OCI-LY3 (cell line): ENCODE data around the gene KCNH2.

Experiments used
- EZH2phosphoT487 ChIP-seq: fragments of 200-600 bp; shearing (Covaris generic); IDR thresholded peaks from 2 replicates; pipeline ENCODE4 v1.6.1; 2018; ENCODE audit warnings: antibody characterized with exemption, mixed run types, low read depth
- TF ChIP-seq, protein P1 (sequence below): fragments of 200-600, 300-600 bp; sonication (generic); IDR thresholded peaks from 2 replicates; pipeline ENCODE4 v1.5.1; 2014; ENCODE audit warnings: antibody characterized with exemption, low read length, low read depth

DNA sequence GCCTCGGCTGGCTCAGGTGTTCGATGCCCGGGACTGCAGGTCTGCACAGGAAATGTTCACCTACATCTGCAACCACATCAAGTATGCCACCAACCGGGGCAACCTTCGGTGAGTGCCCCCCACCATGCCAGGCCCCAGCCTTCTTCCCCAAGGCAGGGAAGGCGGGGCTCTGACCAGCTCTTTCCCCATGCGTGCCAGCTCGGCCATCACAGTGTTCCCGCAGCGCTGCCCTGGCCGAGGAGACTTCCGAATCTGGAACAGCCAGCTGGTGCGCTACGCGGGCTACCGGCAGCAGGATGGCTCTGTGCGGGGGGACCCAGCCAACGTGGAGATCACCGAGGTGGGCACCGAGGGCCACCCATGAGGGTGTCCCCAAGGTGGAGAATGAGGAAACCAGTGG is 20.2 kb upstream of the KCNH2 start:
- TF ChIP-seq, protein P1, sequence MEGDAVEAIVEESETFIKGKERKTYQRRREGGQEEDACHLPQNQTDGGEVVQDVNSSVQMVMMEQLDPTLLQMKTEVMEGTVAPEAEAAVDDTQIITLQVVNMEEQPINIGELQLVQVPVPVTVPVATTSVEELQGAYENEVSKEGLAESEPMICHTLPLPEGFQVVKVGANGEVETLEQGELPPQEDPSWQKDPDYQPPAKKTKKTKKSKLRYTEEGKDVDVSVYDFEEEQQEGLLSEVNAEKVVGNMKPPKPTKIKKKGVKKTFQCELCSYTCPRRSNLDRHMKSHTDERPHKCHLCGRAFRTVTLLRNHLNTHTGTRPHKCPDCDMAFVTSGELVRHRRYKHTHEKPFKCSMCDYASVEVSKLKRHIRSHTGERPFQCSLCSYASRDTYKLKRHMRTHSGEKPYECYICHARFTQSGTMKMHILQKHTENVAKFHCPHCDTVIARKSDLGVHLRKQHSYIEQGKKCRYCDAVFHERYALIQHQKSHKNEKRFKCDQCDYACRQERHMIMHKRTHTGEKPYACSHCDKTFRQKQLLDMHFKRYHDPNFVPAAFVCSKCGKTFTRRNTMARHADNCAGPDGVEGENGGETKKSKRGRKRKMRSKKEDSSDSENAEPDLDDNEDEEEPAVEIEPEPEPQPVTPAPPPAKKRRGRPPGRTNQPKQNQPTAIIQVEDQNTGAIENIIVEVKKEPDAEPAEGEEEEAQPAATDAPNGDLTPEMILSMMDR = no peak
- no peak for TF ChIP-seq EZH2phosphoT487
